ENCODE results near the gene HEPH.

Gene HEPH

GRCh38 chrX:66144258-66144657 is 19.8 kb upstream of the HEPH start:
- no peak for TF ChIP-seq CTCF (IDR thresholded peaks at IDR 0.05; ENCODE audit: unreplicated experiment in 3 of 3)
- no peaks in the 10 kb centered on the region for H3K27me3 Mint-ChIP-seq (ENCODE audit: low read depth)
- no peaks in the 10 kb centered on the region for H3K36me3 Mint-ChIP-seq (ENCODE audit: low read depth)
- H3K9me3 Mint-ChIP-seq, result peaks cover 5% of the 10 kb centered on the region
- H3K27ac Mint-ChIP-seq, result no peak overlapping the region
- H3K4me1 Mint-ChIP-seq, result no peaks in the 10 kb centered on the region
- H3K4me3 Mint-ChIP-seq, result no peak overlapping the region

GRCh38 chrX:66149519-66149918 is 14.5 kb upstream of the HEPH start:
- Mint-ChIP-seq H3K4me1 (no peaks in the 10 kb centered on the region), H3K27ac (no peak overlapping the region), H3K36me3 (ENCODE audit: low read depth) (no peaks in the 10 kb centered on the region), H3K4me3 (no peak overlapping the region), H3K27me3 (ENCODE audit: low read depth) (no peaks in the 10 kb centered on the region), H3K9me3 (no peaks in the 10 kb centered on the region)
- TF ChIP-seq CTCF (IDR thresholded peaks at IDR 0.05; ENCODE audit: unreplicated experiment in 3 of 3), result no peak

- Mint-ChIP-seq H3K27me3 (ENCODE audit: low read depth) (no peaks in the 10 kb centered on the region), H3K4me3 (no peak overlapping the region), H3K36me3 (ENCODE audit: low read depth) (no peaks in the 10 kb centered on the region), H3K9me3 (no peaks in the 10 kb centered on the region), H3K4me1 (no peaks in the 10 kb centered on the region), H3K27ac (no peak overlapping the region)
- TF ChIP-seq CTCF (IDR thresholded peaks at IDR 0.05; ENCODE audit: unreplicated experiment in 3 of 3), result no peak
Observed at GRCh38 chrX:66150163-66150562, 13.9 kb upstream of the HEPH start.

- H3K9me3 Mint-ChIP-seq, result peaks cover 4% of the 10 kb centered on the region
- H3K36me3 Mint-ChIP-seq (ENCODE audit: low read depth), result no peaks in the 10 kb centered on the region
- H3K4me3 Mint-ChIP-seq, result no peak overlapping the region
- peaks cover 16% of the 10 kb centered on the region for H3K4me1 Mint-ChIP-seq
- no peak overlapping the region for H3K27ac Mint-ChIP-seq
- no peak for TF ChIP-seq CTCF (IDR thresholded peaks at IDR 0.05; ENCODE audit: unreplicated experiment in 3 of 3)
- H3K27me3 Mint-ChIP-seq (ENCODE audit: low read depth), result no peaks in the 10 kb centered on the region
Observed at GRCh38 chrX:66162331-66162822, 1.7 kb upstream of the HEPH start.

- H3K9me3 Mint-ChIP-seq, result peaks cover 4% of the 10 kb centered on the region
- H3K4me1 Mint-ChIP-seq, result peaks cover 22% of the 10 kb centered on the region
- no peak for TF ChIP-seq CTCF (IDR thresholded peaks at IDR 0.05; ENCODE audit: unreplicated experiment in 3 of 3)
- no peaks in the 10 kb centered on the region for H3K27me3 Mint-ChIP-seq (ENCODE audit: low read depth)
- peaks cover 4% of the 10 kb centered on the region for H3K36me3 Mint-ChIP-seq (ENCODE audit: low read depth)
- peak overlapping the region; percentile 86 to 92 (median 92) for H3K4me3 Mint-ChIP-seq
- H3K27ac Mint-ChIP-seq, result peak overlapping the region in 2 of 3 experiments; percentile 92
Observed at GRCh38 chrX:66163447-66163846, 600 bp upstream of the HEPH start.

- H3K36me3 Mint-ChIP-seq (ENCODE audit: low read depth), result peaks cover 8% of the 10 kb centered on the region
- peaks cover 22% of the 10 kb centered on the region for H3K4me1 Mint-ChIP-seq
- H3K27me3 Mint-ChIP-seq (ENCODE audit: low read depth), result no peaks in the 10 kb centered on the region
- H3K27ac Mint-ChIP-seq, result peak overlapping the region; percentile 90 to 92 (median 92)
- peak overlapping the region; percentile 86 to 92 (median 92) for H3K4me3 Mint-ChIP-seq
- H3K9me3 Mint-ChIP-seq, result peaks cover 4% of the 10 kb centered on the region
- no peak for TF ChIP-seq CTCF (IDR thresholded peaks at IDR 0.05; ENCODE audit: unreplicated experiment in 3 of 3)
Observed at GRCh38 chrX:66164470-66164869, 423 bp downstream of the HEPH start.

Measured in nephron (organoid).